AG04450 (cell line): ENCODE measurements around the gene TBCD. TPM values are rescaled to one million over a fixed set of nuclear protein-coding genes. Genes with fewer than 3 reads are reported as not detected.

Source experiments
- CTCF ChIA-PET: fragments of 300-600, 350-600 bp; formaldehyde crosslinking; extraction: SDS; loops from one replicate; lab custom pipeline; 2022; ENCODE audit warnings: antibody characterized with exemption, inconsistent platforms; lab: Charles Lee
- POLR2A ChIA-PET: fragments of 350-600 bp; formaldehyde crosslinking; extraction: SDS; loops from one replicate; lab custom pipeline; 2021; ENCODE audit warnings: antibody characterized with exemption, inconsistent platforms; lab: Yijun Ruan, JAX
- DNase-seq: peaks from one replicate; pipeline ENCODE4 v3.0.0-alpha.2; 2011; ENCODE audit warnings: low read depth, low spot score
- H3K27ac ChIP-seq: one replicate; pipeline ENCODE4 v1.5.1; 2012; ENCODE audit warnings: low read depth, low read length, control low read depth
- H3K27me3 ChIP-seq: one replicate; pipeline ENCODE4 v1.6.0; 2012; ENCODE audit warnings: low read length; ENCODE audit not compliant: control insufficient read depth, insufficient read depth
- H3K4me3 ChIP-seq: 2 replicates; pipeline ENCODE4 v1.5.1; 2011; ENCODE audit warnings: mild to moderate bottlenecking, low read depth, low read length, control low read depth
- H3K9me3 ChIP-seq: 2 replicates; pipeline ENCODE4 v1.5.1; 2012; ENCODE audit warnings: low read length; ENCODE audit not compliant: control insufficient read depth, insufficient read depth
- CTCF ChIP-seq: IDR thresholded peaks from 2 replicates; pipeline ENCODE4 v1.5.1; 2011; ENCODE audit warnings: low read depth, low read length, control low read depth, inconsistent platforms
- polyA plus RNA-seq: library from polyadenylated mRNA; depleted of rRNA; stranded (reverse); fragments of >200 nt; gene quantifications from 2 replicates; pipeline ENCODE4 v1.2.3, GENCODE V29; 2011

TBCD gene
- polyA plus RNA-seq, 1 experiment, result 28.5 TPM

DNA sequence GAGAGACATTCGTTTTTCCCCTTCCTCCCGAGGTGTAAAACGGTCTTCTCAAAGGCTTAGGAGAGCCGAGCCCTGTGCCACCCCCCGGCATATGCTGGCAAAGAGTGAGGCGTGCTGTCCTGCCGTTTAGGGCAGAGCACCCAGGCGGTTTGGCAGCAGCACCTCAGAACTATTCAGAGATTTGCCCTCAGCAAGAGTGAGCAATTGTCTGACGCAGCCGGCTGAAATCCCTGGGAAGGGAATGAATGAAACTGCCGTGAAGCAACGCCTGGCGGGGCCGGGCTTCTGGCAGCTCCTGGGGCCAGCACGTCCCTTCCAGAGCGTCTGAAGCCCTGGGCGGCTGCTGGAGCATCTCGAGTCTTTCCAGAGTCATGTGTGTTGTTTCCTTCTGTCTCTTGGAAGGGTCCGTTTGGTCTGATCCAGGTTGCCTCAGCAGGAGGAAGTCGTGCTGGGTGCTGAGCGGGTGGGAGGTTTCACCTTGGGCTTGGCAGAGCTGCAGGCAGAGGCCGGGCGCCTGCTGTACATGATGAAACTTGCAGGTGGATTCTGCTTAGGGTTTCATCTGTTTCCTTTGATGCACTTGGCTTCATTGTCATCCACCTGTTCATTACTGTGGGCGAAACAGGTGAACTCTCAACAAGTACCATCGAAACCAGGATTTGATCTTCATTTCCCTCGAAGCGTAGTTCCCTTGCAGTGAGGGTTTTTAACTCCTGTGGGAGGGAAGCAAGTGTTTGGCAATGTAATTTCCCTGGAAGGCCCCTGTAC, 35.4 kb downstream of the TBCD start:
- TF ChIP-seq CTCF, result no peak
- ChIA-PET CTCF (interaction anchor here (0.5 kb wide), 1 partner anchor 130 kb away, joined by 3 read pairs; no protein-coding TSS in a partner anchor), POLR2A (no interaction called here)
- Histone ChIP-seq H3K27me3 (no peaks in the 10 kb centered on the region), H3K4me3 (no peak overlapping the region), H3K9me3 (no peaks in the 10 kb centered on the region; the same call in 1 of the 2 replicates), H3K27ac (no peak overlapping the region)
- no peak for DNase-seq

GRCh38 chr17:82788206-82789001, 36.5 kb downstream of the TBCD start:
- H3K9me3 ChIP-seq, result no peaks in the 10 kb centered on the region; the same call in 1 of the 2 replicates
- H3K4me3 ChIP-seq, result no peak overlapping the region
- ChIA-PET CTCF (no interaction called here), POLR2A (no interaction called here)
- H3K27ac ChIP-seq, result no peak overlapping the region
- DNase-seq, result no peak
- TF ChIP-seq CTCF, result no peak
- H3K27me3 ChIP-seq, result no peaks in the 10 kb centered on the region

GRCh38 chr17:82789051-82789592, 37.3 kb downstream of the TBCD start:
- ChIA-PET POLR2A (no interaction called here), CTCF (no interaction called here)
- DNase-seq, result no peak
- no peaks in the 10 kb centered on the region; the same call in 1 of the 2 replicates for H3K9me3 ChIP-seq
- no peak for TF ChIP-seq CTCF
- no peaks in the 10 kb centered on the region for H3K27me3 ChIP-seq
- H3K27ac ChIP-seq, result no peak overlapping the region
- no peak overlapping the region for H3K4me3 ChIP-seq

DNA sequence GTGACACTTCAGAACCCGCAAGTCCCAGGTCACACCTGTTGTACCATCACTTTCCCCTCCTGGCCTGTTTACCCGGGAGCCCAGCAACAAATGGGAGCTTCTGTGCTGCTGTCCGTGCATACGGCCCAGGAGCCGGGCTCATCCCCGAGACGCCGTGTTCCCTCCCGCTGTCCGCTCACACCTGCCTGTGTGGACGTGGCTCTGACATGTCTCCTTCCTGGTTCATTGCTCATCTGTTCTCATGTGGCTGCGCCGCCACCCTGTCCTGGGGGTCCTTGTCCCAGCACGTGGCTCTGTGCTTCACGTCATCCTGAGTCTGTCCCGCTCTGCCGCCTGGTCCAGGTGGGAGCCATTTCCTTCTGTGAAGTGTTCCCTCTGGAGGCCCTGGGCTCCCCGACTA, 37.9 kb downstream of the TBCD start:
- no peak overlapping the region for H3K4me3 ChIP-seq
- no peak overlapping the region for H3K27ac ChIP-seq
- DNase-seq, result no peak
- ChIA-PET POLR2A (no interaction called here), CTCF (no interaction called here)
- TF ChIP-seq CTCF, result no peak
- H3K9me3 ChIP-seq, result no peaks in the 10 kb centered on the region; the same call in 1 of the 2 replicates
- no peaks in the 10 kb centered on the region for H3K27me3 ChIP-seq
